Measurements from ENCODE around the gene TEX52.
"Not testable (repeated sequence)": the region's sequence is repeated elsewhere in the genome, so short reads cannot be mapped to it uniquely, and the experiment has no call there.

TEX52 gene

DNA sequence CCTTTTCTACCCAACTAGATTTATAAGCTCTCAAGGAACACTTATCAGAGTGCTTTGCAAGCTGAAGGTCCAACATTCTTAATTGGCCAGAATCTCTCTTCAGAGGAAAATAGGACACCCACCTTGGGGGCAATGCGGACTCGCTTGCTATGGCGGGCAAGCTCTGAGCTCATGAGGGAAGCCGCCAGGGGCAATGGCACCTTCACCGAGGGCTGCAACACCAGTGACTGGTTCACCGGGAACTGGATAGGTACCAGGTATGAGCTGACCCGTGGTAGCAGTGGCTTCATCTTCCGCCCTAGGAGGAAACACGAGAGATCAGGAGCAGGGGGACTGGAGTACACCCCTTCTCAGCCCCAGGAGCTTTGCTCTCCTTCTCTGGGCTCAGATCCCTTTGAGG is 7.4 kb upstream of the TEX52 start:
- DNase-seq (ENCODE audit: low read depth, low spot score) = no peak

DNA sequence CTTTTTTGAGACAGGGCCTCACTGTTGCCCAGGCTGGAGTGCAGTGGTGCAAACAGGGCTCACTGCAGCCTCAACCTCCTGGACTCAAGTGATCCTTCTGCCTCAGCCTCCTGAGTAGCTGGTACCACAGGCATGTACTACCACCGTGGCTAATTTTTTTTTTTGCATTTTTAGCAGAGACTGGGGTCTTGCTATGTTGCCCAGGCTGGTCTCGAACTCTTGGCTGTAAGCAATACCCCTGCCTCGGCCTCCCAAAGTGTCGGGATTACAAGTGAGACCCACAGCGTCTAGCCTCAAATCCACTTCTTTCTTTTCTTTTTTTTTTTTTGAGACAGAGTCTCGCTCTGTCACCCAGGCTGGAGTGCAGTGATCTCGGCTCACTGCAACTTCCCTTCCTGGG is 6.6 kb upstream of the TEX52 start:
- DNase-seq (ENCODE audit: low read depth, low spot score) = not testable (repeated sequence)

DNA sequence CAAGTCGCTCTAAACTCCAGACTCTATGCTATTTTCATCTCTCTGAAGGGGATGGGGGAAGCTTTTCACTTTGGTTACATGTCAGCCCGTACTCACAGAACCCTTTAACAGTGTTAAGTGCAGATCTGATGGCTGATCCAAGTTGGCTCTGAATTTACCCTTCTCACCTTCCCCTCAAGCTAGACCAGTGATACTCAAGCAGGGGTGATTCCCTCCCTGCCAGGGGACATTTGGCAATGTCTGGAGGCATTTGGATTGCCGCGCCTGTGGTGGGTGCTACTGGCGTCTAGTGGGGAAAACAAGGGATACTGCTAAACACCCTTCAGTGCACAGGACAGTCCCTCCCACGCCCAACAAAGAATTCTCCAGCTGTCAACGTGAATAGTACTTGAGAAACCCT is 6.0 kb upstream of the TEX52 start:
- no peak for DNase-seq (ENCODE audit: low read depth, low spot score)

DNA sequence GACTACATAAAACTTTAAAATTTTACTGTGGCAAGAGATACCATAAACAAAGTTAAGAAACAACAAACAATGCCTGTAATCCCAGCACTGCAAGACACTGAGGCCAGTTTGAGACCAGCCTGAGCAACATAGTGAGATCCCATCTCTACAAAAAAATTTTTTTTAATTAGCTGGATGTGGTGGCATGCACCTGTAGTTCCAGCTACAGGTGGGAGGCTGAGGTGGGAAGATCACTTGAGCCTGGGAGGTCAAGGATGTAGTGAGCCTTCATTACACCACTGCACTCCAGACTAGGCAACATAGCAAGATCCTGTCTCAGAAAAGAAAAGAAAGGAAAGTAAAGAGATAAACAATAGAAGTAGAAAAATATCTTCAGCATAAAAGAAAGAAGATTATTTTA is 3.3 kb upstream of the TEX52 start:
- no peak for DNase-seq (ENCODE audit: low read depth, low spot score)

DNA sequence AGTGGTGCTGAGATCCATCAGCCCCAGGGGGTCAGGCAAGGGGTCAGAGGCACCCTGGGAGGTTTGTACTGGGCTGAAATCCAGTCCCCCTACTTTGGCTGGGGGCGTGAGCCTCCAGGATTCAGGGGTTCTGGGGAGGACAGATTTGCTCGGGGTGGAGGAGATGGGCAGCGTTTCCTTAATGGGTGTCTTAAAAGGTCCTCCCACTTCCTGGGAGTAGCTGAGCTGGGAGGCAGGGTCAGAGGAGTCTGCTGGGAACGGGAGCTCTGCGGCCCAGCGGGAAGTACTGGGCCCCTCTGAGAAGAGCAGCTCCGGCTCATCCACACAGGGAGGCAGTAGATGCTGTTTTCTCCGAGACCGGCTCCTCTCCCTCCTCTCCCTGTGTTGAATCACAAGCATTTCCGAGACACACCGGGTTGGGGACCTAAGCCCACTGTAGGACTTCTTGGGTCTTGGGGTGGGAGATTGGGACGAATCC is 2.1 kb upstream of the TEX52 start:
- DNase-seq (ENCODE audit: low read depth, low spot score) = no peak

DNA sequence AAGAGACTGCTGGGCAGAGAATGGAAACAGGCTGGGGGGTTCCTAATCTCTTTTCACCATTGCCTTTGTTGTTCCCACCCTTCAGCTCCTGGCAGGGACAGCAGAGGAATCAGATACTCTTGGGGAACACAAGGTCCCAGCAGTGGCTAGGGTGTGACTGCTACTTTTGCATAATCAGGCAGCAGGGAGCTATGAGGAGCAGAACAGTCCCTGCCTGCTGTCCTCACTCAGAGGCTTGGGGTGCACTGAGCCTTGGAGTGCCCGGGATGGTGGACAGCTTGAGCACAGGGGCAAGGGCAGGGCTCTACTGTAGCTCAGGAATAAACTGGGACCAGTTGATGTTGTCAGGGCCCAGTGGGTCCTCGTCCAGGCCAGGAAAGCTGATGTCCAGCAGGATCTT is 1.5 kb upstream of the TEX52 start:
- no peak for DNase-seq (ENCODE audit: low read depth, low spot score)

DNA sequence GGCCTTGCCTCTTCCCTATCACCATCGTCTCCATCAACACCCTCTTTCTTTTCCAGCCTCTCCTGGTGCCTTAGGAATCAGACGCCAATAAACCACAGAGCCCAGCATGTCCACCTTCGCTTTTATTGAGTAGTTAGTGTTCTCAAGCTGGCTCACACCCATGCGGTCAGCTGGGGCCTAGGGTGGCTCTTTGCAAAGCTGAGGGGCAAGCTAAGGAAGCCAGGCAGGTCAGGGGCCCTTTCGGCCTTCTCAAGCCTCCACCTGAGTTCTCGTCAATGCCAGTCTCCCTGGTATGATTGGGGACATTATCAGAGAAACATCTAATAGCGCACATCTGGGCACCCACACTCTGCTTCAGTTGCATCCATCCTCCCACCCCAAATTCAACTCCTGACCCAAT is 737 bp upstream of the TEX52 start:
- no peak for DNase-seq (ENCODE audit: low read depth, low spot score)

DNA sequence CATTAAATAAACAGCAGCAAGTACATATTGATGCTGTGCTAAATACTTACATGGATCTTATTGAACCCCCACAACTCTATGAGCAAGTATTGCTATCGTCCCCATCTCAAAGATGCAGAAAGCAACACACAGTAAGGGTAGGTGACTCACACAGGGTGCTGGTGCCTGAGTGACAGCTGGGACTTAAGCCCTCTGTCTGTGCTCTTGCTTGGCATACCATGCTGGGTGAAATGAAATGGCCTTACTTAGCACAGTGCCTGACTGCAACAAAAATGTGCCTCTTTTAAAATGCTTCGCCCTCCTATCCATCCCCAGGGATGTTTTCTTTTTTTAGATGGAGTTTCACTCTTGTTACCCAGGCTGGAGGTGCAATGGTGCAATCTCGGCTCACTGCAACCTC is 788 bp downstream of the TEX52 start:
- no peak for DNase-seq (ENCODE audit: low read depth, low spot score)

DNA sequence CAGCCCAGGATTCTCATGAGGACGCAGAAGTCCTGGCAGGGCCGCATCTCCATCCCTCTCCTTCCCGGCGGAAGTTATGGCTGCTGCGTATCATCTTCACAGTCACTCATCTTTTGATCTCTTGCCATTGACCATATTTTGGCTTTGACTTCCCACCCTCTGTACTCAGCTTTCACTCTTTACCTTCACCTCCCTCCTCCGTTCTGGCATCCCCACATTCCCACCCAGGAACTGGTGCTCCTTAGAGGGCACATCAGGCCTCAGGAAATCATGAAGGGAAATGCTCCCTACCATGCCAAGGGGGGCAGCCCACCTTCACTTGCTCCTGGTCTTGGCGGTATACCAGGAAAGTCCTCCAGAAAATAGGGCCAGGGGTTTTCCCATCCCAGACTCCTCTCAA is 1.3 kb downstream of the TEX52 start:
- no peak for DNase-seq (ENCODE audit: low read depth, low spot score)

DNA sequence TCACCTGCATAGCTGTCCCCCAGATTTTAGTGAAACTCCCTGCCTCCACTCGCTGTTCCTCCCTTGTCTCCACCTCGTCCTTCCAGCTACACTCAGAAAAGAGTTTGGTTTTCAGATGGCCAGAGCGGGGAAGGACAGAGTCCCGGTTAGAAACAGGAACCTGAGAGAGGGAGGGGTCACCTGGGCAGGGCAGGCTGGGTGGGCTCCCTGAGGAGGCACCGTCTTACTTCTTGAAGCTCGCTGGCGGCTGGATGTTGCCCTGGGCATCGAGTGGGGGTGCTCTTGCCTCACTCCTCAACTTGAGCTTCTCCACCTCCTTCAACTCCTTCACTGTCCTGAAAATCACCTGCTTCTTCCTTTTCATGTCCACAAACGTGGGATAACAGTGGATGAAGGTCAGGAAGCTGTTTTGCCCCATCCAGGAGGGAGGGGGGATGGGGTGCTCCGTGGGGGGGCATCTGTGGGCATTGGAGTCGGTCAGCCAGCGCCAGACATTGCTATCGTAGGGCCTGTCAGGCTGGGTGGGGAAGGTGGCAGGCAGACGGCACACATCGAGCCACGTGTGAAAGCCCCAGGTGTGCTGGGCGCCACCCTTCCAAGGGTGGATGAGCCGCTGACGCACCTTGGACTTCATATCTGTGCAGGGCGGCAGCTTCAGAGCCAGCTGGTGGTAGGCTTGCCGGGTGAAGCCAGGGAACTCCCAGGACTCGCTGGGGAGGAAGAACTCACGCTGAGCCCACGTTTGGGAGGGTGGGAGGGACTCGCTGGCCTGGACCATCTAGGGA is 2.0 kb downstream of the TEX52 start:
- no peak for DNase-seq (ENCODE audit: low read depth, low spot score)

DNA sequence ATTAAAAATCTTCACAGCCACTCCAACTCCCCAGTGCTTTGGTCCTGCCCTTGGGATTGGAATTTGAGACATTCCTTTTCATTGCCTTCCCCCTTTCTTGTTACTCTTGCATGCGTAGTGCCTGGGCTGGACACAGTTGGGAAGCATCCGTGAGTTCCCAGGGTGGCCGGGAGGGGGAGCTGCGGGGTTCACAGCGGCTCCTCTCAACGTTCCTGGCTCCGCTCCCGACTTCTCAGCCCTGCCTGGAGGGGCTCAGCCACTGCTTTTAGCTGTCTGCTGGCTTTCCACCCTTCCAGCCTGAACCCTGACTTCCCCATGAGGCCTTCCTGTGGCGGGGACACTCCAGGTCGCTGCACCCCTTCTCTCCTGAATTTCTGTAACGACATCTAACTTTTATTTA is 3.2 kb downstream of the TEX52 start:
- DNase-seq (ENCODE audit: low read depth, low spot score) = no peak

DNA sequence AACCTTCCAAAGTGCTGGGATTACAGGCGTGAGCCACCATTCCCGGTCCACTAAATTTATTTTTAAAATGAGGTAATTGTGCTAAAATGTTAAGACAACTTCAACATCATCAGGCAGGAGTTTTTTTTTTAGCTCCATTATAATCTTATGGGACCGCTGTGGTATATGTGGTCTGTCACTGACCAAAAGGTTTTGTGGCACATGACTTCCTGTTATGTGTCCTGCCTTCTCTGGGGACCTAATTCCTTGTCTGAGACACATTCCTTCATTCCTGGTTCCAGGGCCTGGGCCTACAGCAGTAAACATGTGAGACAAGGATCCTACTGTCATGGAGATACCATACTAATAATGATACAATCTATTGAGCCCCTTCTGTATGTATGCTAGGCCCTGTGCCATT is 4.9 kb downstream of the TEX52 start:
- no peak for DNase-seq (ENCODE audit: low read depth, low spot score)

DNA sequence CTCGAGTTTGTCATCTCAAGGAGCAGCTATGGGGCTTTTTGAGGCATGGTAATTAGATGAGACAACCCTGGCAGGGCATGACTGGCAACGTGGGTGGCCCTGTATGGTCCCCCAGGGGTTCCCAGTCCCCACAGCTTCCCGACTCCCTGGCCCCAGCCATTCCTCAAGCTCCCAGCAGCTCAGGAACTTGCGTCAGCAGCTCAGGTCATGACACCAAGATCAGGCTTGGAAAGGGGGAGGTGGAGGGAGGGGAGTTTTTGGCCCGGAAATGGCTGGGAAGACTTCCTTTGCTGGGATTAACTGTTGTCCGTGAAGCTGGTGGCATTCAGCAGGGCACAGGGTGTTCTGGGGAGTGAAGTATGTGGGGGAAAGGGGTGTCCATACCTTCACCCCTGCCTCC is 11.6 kb downstream of the TEX52 start:
- DNase-seq (ENCODE audit: low read depth, low spot score) = no peak

DNA sequence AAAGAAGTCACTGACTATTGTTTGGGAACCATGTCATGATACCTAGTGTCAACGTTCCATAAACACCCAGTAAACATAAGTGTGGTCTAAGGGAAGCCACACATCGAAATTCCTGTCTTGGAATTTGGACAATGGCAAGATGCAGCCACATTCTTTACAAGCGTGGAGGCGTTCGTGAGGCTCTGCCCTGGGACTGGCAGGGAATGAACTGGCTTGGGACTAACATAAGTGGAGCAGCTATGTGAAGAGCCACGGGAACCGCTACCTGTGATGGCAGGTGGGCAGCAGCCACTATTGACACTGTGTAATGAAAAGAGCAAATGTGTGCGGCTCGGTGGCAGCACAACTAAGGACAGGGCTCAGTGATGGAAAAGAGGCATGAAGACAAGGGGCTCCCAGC is 12.1 kb downstream of the TEX52 start:
- DNase-seq (ENCODE audit: low read depth, low spot score) = no peak

DNA sequence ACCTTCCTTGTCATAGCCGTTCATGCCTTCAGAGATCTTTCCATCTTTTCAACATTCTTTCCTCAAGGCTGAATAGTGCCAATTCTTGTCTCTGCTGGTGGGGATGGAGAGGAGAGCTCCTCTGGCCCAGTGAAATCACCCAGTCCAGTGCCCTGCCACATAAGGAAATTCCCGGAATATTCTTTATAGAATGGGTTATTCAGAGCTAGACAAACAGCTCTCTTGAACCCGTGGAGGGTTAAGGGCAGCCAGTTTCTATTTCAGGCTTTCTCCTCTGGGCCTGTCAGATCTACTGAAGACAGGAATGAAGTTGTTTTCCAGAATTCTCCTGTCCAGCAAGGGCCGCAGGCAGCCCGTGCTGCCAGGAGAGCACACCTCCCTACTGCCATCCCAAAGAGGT is 13.9 kb downstream of the TEX52 start:
- DNase-seq (ENCODE audit: low read depth, low spot score) = no peak

DNA sequence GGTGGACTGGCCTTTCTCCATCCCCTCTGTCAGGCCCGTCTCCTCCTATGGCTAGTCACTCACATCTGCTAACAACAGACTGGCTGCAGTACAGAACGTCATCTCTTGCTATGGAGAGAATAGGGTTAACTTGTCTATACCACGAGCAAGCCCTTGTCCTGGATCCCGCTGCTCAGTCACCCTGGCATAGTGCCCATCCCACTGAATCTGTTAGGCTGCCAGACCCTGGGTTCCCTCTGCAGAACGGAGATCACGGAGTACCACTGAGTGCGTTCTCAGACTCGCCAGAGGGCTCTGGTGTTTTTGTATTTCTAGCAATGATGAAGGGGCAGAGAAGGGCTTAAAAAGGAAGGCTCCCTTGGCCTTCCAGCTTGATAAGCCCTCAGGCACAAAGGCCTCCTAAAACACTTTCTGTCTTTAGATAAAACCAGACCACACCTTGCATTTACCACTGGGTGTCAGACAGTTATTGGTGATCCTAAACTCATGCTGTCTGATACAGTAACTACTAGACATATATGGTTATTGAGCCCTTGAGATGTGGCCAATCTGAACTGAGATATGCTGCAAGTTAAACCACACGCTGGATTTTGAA is 15.7 kb downstream of the TEX52 start:
- no peak for DNase-seq (ENCODE audit: low read depth, low spot score)

DNA sequence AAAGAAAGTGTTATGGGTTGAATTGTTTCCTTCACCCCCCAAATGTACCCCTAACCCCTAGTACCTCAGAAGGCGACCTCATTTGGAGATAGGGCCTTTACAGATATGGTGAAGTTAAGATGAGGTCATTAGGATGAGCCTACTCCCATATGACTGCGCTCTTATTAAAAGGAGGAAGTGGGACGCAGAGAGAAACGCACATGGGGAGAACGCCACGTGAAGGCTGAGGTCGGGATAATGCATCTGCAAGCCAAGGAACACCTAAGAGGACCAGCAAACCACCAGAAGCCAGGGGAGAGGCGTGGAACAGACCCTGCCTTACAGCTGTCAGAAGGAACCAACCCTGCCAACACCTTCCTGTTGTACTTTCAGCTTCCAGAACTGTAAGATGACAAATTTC is 20.3 kb downstream of the TEX52 start:
- DNase-seq (ENCODE audit: low read depth, low spot score) = no peak

DNA sequence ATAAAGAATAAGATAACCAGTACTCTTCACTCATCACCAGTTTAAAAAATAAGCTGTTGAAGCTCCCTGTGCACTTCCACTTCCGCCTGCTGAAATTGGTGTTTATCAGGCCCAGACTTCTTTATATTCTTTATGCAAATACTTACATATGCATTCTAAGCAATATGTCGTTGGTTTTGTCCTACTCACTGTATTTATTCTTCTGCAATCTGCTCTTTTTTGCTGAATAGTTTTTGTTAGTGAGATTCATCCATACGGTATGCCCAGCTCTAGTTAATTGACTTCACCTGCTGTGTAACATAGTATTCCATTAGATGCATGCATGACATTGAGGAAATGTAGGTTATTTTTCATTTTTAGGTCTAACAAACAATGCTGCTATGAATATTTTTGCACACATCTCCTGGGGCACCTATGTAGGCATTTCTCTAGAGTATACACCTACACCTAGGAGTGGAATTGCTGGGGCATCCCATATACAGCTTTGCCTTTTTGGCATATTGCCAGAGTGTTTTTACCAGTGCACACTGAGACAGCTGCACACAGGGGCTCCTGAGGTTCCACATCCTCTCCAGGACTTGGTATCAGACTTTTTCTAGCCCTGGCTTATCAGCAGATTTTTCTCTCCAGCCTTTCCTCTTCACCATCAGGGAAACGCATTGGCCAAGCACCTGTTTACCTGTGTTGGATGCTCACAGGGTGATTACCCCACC is 21.0 kb downstream of the TEX52 start:
- DNase-seq (ENCODE audit: low read depth, low spot score) = no peak

DNA sequence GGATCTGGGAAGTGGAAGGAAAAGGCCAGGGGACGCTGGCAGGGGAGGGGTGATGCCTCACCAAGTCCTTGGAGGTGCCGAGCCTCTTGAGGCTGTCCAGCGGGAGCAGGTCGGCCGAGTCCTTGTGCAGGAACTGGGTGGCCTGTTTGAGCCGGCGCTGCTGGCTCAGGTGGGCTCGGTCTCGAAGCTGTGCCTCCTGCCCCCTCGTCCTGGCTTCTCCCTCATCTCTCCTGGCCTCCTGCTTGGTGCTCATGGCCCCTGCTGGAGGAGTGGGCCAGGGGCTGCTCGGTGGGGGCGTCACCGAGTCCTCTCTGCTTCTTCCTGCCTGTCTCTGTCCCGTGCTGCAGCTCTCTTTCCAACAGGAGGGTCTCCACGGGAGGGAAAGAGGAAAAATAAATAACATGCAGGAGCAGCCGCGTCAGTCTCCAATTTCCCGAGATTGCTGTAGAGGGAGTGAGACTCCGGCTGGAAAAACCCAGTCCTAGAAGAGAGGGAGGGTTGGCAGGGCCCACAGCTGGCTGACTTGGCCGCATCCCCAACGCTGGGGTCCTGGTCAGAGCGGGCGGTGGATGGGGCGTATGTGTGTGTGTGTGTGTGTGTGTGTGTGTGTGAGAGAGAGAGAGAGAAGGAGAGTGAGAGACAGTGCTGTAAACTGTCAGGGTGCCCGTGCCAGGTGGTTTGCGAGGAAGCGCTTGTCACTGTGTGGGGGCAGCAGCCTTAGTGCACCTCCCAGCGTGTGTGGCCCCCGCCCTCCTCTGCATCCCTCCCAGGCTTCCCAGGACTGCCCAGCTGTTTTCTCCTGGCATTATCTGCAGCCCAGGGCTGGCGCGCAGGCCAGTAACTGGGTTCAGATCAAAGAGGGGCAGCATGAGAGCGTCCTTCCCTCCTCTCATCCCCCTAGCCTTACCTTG is 22.0 kb downstream of the TEX52 start, which contains the start of gene NRIP2:
Gene NRIP2, minus strand, starts transcription at position 455 of the 911 bp plus-strand sequence. Its CDS starts 52 bp downstream, at position 403.
- DNase-seq (ENCODE audit: low read depth, low spot score) = no peak

DNA sequence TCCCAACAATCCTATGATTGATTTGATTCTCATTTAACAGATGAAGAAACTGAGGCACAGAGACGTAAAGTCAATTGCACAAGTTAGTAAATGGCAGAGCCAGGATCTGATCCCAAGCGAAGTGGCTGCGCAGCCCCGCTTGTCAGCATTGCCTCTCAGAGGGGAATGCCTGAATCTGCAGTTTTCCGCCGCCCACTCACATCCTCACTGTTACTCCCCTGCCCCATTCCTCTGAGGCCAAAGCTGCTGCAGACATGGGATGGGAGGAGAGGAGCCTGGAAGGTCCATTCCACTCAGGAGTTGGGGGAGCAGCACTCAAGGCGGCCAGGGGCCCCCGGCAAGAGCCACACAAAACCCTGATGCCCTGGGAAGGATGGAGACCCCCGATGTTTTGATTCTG is 23.0 kb downstream of the TEX52 start:
- DNase-seq (ENCODE audit: low read depth, low spot score) = no peak

DNA sequence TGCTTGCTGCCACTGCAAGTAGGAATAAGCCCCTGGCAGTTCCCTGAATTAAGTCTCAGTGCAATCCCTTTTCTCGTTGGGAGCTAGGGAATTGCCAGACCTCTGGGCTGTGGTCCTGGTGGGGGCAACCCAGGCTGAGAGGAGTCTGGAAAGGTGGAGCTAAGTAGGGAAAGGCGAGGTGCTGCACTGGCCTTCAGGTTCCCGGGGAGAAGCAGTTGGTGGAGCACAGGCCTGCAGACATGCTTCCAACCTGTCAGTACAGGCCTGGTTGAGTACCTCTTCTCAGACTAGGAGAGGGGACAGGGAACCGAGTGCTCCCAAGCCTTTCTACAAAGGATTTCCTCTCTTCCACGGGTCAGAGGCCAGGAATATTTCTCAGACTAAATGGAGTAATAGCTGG is 23.5 kb downstream of the TEX52 start:
- DNase-seq (ENCODE audit: low read depth, low spot score) = no peak

Measured in smooth muscle cell of the brain vasculature (primary cell).